BJ (cell line): ENCODE measurements around the gene ST3GAL3. TPM values are rescaled to one million over a fixed set of nuclear protein-coding genes. Genes with fewer than 3 reads are reported as not detected.

ENCODE experiments used
- CTCF ChIA-PET: fragments of 350-600 bp; formaldehyde crosslinking; extraction: SDS; loops from one replicate; lab custom pipeline; 2021; ENCODE audit warnings: antibody characterized with exemption, inconsistent platforms; lab: Yijun Ruan, JAX
- POLR2A ChIA-PET: fragments of 300-600 bp; sonication (Branson Sonifier 250); formaldehyde crosslinking; extraction: SDS; loops from one replicate; lab custom pipeline; 2021; ENCODE audit warnings: antibody characterized with exemption; lab: Charles Lee
- DNase-seq: peaks from one replicate; pipeline ENCODE4 v3.0.0-alpha.2; 2011; ENCODE audit warnings: low read depth
- H3K27me3 ChIP-seq: 2 replicates; pipeline ENCODE4 v1.6.0; 2011; ENCODE audit warnings: low read length; ENCODE audit not compliant: control insufficient read depth, insufficient read depth
- H3K36me3 ChIP-seq: 2 replicates; pipeline ENCODE4 v1.5.1; 2011; ENCODE audit warnings: low read length; ENCODE audit not compliant: control insufficient read depth, insufficient read depth
- H3K4me3 ChIP-seq: 2 replicates; pipeline ENCODE4 v1.5.1; 2011; ENCODE audit warnings: low read depth, mild to moderate bottlenecking, control low read depth, low read length
- CTCF ChIP-seq: IDR thresholded peaks from 2 replicates; pipeline ENCODE4 v1.5.1; 2011; ENCODE audit warnings: low read depth, mild to moderate bottlenecking, control low read depth, inconsistent platforms, low read length, moderate library complexity; ENCODE audit not compliant: insufficient read depth
- polyA plus RNA-seq: library from polyadenylated mRNA; depleted of rRNA; stranded (reverse); fragments of >200 nt; gene quantifications from 2 replicates; pipeline ENCODE4 v1.2.3, GENCODE V29; 2011

The ST3GAL3 gene
- polyA plus RNA-seq, 1 experiment: 24.2 TPM

- no peaks in the 10 kb centered on the region for H3K36me3 ChIP-seq
- no peak for TF ChIP-seq CTCF
- ChIA-PET CTCF (no interaction called here), POLR2A (no interaction called here)
- H3K4me3 ChIP-seq: no peak overlapping the region
- no peaks in the 10 kb centered on the region for H3K27me3 ChIP-seq
- no peak for DNase-seq
Observed at GRCh38 chr1:43854473-43854872, 147.1 kb downstream of the ST3GAL3 start.

GRCh38 chr1:43856188-43856587, 148.9 kb downstream of the ST3GAL3 start:
- Histone ChIP-seq H3K27me3 (no peaks in the 10 kb centered on the region), H3K36me3 (no peaks in the 10 kb centered on the region), H3K4me3 (no peak overlapping the region)
- no peak for TF ChIP-seq CTCF
- no peak for DNase-seq
- CTCF ChIA-PET: interaction anchor here (3.0 kb wide), 1 partner anchor 79 kb away, joined by 14 read pairs; no protein-coding TSS in a partner anchor
- POLR2A ChIA-PET: no interaction called here

GRCh38 chr1:43857163-43857562, 149.8 kb downstream of the ST3GAL3 start:
- no peak for DNase-seq
- Histone ChIP-seq H3K36me3 (no peaks in the 10 kb centered on the region), H3K27me3 (no peaks in the 10 kb centered on the region), H3K4me3 (no peak overlapping the region)
- no peak for TF ChIP-seq CTCF
- ChIA-PET POLR2A (interaction anchor here (0.7 kb wide), 1 partner anchor 90 kb away, joined by 4 read pairs; no protein-coding TSS in a partner anchor), CTCF (interaction anchor here (3.0 kb wide), 1 partner anchor 78 kb away, joined by 14 read pairs; no protein-coding TSS in a partner anchor)

- no peak for TF ChIP-seq CTCF
- DNase-seq: peak; percentile 97
- Histone ChIP-seq H3K27me3 (no peaks in the 10 kb centered on the region), H3K36me3 (no peaks in the 10 kb centered on the region), H3K4me3 (no peak overlapping the region)
- ChIA-PET POLR2A (no interaction called here), CTCF (interaction anchor here (1.2 to 3.0 kb wide), 3 partner anchors 60 to 95 kb away, joined by 3 to 14 read pairs (median 5); no protein-coding TSS in a partner anchor)
Observed at GRCh38 chr1:43858324-43858723, 151.0 kb downstream of the ST3GAL3 start.

- no peak for DNase-seq
- H3K27me3 ChIP-seq: no peaks in the 10 kb centered on the region
- no peak overlapping the region for H3K4me3 ChIP-seq
- H3K36me3 ChIP-seq: no peaks in the 10 kb centered on the region
- CTCF ChIA-PET: interaction anchor here (0.7 to 1.0 kb wide), 3 partner anchors 72 to 98 kb away, joined by 3 read pairs; partner anchors contain the start of gene ARTN
- POLR2A ChIA-PET: no interaction called here
- no peak for TF ChIP-seq CTCF
Observed at GRCh38 chr1:43861337-43861736, 154.0 kb downstream of the ST3GAL3 start.
